ENCODE measurements around the gene INPP5J.
"Not testable (repeated sequence)": the region's sequence is repeated elsewhere in the genome, so short reads cannot be mapped to it uniquely, and the experiment has no call there.

INPP5J gene

GRCh38 chr22:31087744-31088215 lies 35.0 kb upstream of the INPP5J start:
- DNase-seq = no peak

GRCh38 chr22:31088233-31088986 lies 34.4 kb upstream of the INPP5J start:
- no peak for DNase-seq

GRCh38 chr22:31089160-31090100 lies 33.3 kb upstream of the INPP5J start:
- no peak for DNase-seq

GRCh38 chr22:31090217-31091085 lies 32.3 kb upstream of the INPP5J start:
- DNase-seq = no peak

GRCh38 chr22:31091106-31091975 lies 31.4 kb upstream of the INPP5J start:
- DNase-seq = no peak

- DNase-seq = no peak
Measured at GRCh38 chr22:31092161-31092560, 30.6 kb upstream of the INPP5J start.

GRCh38 chr22:31093086-31093850 lies 29.5 kb upstream of the INPP5J start:
- no peak for DNase-seq

GRCh38 chr22:31094021-31094551 lies 28.7 kb upstream of the INPP5J start:
- DNase-seq = no peak

- no peak for DNase-seq
Measured at GRCh38 chr22:31094741-31095140, 28.0 kb upstream of the INPP5J start.

- no peak for DNase-seq
Measured at GRCh38 chr22:31095637-31096249, 27.0 kb upstream of the INPP5J start.

- no peak for DNase-seq
Measured at GRCh38 chr22:31096657-31097279, 26.0 kb upstream of the INPP5J start.

- DNase-seq = not testable (repeated sequence)
Measured at GRCh38 chr22:31097539-31097938, 25.2 kb upstream of the INPP5J start.

- no peak for DNase-seq
Measured at GRCh38 chr22:31097941-31098631, 24.7 kb upstream of the INPP5J start.

GRCh38 chr22:31098632-31099110 lies 24.1 kb upstream of the INPP5J start:
- DNase-seq = no peak

- DNase-seq = no peak
Measured at GRCh38 chr22:31099386-31099785, 23.4 kb upstream of the INPP5J start.

- DNase-seq = no peak
Measured at GRCh38 chr22:31099841-31100761, 22.7 kb upstream of the INPP5J start.

- no peak for DNase-seq
Measured at GRCh38 chr22:31100762-31101525, 21.8 kb upstream of the INPP5J start.

Measured in fibroblast of skin of abdomen (primary cell).